Astrocyte (in vitro differentiated cells and primary cell): ENCODE data around the gene LMAN1L. TPM values are rescaled to one million over a fixed set of nuclear protein-coding genes. Genes with fewer than 3 reads are reported as not detected.

Experiments used
- DNase-seq: peaks from one replicate; pipeline ENCODE4 v3.0.0-alpha.2; 2010; ENCODE audit warnings: low read depth
- FAIRE-seq: peaks from 2 replicates; lab custom pipeline; 2011; peaks lifted over from hg19 to GRCh38; lab: Jason Lieb, UNC
- H2AFZ ChIP-seq: 2 replicates; pipeline ENCODE4 v1.6.0; 2012; ENCODE audit warnings: low read depth, low read length, inconsistent platforms
- H3K27ac ChIP-seq: 2 replicates; pipeline ENCODE4 v1.5.1; 2011; ENCODE audit warnings: low read depth, low read length, inconsistent platforms
- H3K27me3 ChIP-seq: 2 replicates; pipeline ENCODE4 v1.6.0; 2011; ENCODE audit warnings: low read length, inconsistent platforms; ENCODE audit not compliant: insufficient read depth
- H3K36me3 ChIP-seq: 2 replicates; pipeline ENCODE4 v1.5.1; 2011; ENCODE audit warnings: low read length, inconsistent platforms; ENCODE audit not compliant: insufficient read depth
- H3K4me1 ChIP-seq: 2 replicates; pipeline ENCODE4 v1.5.1; 2011; ENCODE audit warnings: low read length, inconsistent platforms; ENCODE audit not compliant: insufficient read depth
- H3K4me2 ChIP-seq: 2 replicates; pipeline ENCODE4 v1.6.0; 2012; ENCODE audit warnings: low read length, inconsistent platforms
- H3K4me3 ChIP-seq: 2 replicates; pipeline ENCODE4 v1.5.1; 2011; ENCODE audit warnings: low read depth, mild to moderate bottlenecking, low read length, inconsistent platforms; ENCODE audit not compliant: insufficient read depth
- H3K79me2 ChIP-seq: 2 replicates; pipeline ENCODE4 v1.6.0; 2012; ENCODE audit warnings: mild to moderate bottlenecking, low read length, inconsistent platforms; ENCODE audit not compliant: insufficient read depth
- H3K9ac ChIP-seq: 2 replicates; pipeline ENCODE4 v1.6.0; 2012; ENCODE audit warnings: mild to moderate bottlenecking, low read length, inconsistent platforms
- H3K9me3 ChIP-seq: 2 replicates; pipeline ENCODE4 v1.5.1; 2012; ENCODE audit warnings: low read depth, mild to moderate bottlenecking, low read length, inconsistent platforms; ENCODE audit not compliant: insufficient read depth
- H4K20me1 ChIP-seq: 2 replicates; pipeline ENCODE4 v1.6.0; 2012; ENCODE audit warnings: low read length, inconsistent platforms; ENCODE audit not compliant: insufficient read depth
- H3K27ac Mint-ChIP-seq: one replicate; pipeline ENCODE4 v1.8.0; 2021; ENCODE audit warnings: mild to moderate bottlenecking, mixed read lengths; ENCODE audit not compliant: unreplicated experiment
- H3K27me3 Mint-ChIP-seq: one replicate; pipeline ENCODE4 v1.8.0; 2021; ENCODE audit warnings: low read depth, mixed read lengths; ENCODE audit not compliant: unreplicated experiment
- H3K36me3 Mint-ChIP-seq: one replicate; pipeline ENCODE4 v1.8.0; 2021; ENCODE audit warnings: low read depth, mixed read lengths; ENCODE audit not compliant: unreplicated experiment
- H3K4me1 Mint-ChIP-seq: one replicate; pipeline ENCODE4 v1.8.0; 2021; ENCODE audit warnings: low read depth, mixed read lengths; ENCODE audit not compliant: unreplicated experiment
- H3K4me3 Mint-ChIP-seq: one replicate; pipeline ENCODE4 v1.8.0; 2021; ENCODE audit warnings: mild to moderate bottlenecking, moderate library complexity, mixed read lengths; ENCODE audit not compliant: unreplicated experiment
- H3K9me3 Mint-ChIP-seq: one replicate; pipeline ENCODE4 v1.8.0; 2021; ENCODE audit warnings: mild to moderate bottlenecking, mixed read lengths; ENCODE audit not compliant: unreplicated experiment
- EZH2 ChIP-seq: IDR thresholded peaks from 2 replicates; pipeline ENCODE4 v1.6.1; 2012; ENCODE audit warnings: mild to moderate bottlenecking, low read length, inconsistent platforms; ENCODE audit not compliant: insufficient read depth
- total RNA-seq: library from RNA; stranded (reverse); gene quantifications from 2 replicates; pipeline ENCODE4 v1.2.1, GENCODE V29; 2021
- TF ChIP-seq, protein P1 (sequence below): IDR thresholded peaks from 2 replicates; pipeline ENCODE4 v1.5.1; 2011; ENCODE audit warnings: low read depth, mild to moderate bottlenecking, inconsistent platforms, low read length, moderate library complexity; ENCODE audit not compliant: insufficient read depth

Gene LMAN1L
- total RNA-seq, 1 donor from 2014 or later: 0.32 TPM

DNA sequence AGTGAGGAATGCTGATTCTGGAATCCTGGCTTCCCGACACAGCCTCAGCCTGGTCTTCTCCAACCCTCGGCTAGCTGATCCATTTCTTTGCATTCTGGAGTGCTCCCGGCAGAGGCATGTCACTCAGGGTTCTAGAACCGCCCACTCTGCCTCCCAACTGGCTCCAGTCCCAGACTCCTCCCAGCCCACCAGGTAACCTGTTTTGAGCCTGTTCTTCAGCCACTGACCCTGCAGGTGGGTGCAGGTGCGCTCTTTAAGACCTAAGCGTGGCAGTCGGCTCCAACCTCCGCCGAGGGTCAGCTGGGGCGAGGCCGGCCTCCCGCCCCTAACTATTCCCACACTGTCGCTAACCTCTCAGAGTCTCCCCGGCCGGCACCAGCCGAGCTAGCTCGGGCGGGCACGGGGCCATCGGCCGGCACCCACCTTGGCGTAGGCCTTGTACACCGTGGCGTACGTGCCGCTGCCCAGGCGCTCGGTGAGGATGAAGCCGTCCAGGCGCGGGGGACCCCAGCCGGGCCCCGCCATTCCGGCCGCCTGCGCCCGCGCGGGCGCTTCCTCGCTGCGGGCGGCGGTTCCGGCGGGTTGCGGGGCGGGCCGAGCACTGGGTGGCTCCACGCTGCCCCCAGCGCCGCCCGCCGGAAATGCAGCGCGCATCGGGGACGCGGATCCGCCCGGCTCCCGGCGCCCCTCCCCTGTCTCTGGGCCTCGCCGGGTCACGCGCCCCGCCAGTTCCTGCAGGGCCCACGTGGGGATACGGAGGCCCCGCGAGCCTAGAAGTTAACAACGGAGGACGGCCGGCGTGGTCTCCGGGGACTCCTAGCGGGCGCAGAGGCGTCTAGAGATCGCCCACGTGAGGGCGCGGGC, 30.2 kb downstream of the LMAN1L start, which contains the start of gene ULK3:
Gene ULK3, minus strand, starts transcription at position 576 of the 864 bp plus-strand sequence. Its CDS starts 51 bp downstream, at position 525.
- no peaks in the 10 kb centered on the region for H3K36me3 ChIP-seq
- H3K4me1 ChIP-seq: peaks cover 12% of the 10 kb centered on the region
- Mint-ChIP-seq H3K4me3 (peak within 1 kb of the TSS; percentile 91), H3K27me3 (no peaks in the 10 kb centered on the region), H3K4me1 (no peaks in the 10 kb centered on the region), H3K9me3 (no peaks in the 10 kb centered on the region), H3K36me3 (peaks cover 8% of the 10 kb centered on the region), H3K27ac (peak within 1 kb of the TSS; percentile 69)
- peak within 1 kb of the TSS; percentile 76 for H3K4me3 ChIP-seq
- H3K79me2 ChIP-seq: no peaks in the 10 kb centered on the region
- H3K9me3 ChIP-seq: no peaks in the 10 kb centered on the region
- DNase-seq (peak; percentile 58), FAIRE-seq (no peak)
- peak within 1 kb of the TSS; percentile 78 for H3K9ac ChIP-seq
- H4K20me1 ChIP-seq: peaks cover 12% of the 10 kb centered on the region
- H3K27me3 ChIP-seq: no peaks in the 10 kb centered on the region
- peak within 1 kb of the TSS; percentile 96 for H3K4me2 ChIP-seq
- TF ChIP-seq, protein P1, sequence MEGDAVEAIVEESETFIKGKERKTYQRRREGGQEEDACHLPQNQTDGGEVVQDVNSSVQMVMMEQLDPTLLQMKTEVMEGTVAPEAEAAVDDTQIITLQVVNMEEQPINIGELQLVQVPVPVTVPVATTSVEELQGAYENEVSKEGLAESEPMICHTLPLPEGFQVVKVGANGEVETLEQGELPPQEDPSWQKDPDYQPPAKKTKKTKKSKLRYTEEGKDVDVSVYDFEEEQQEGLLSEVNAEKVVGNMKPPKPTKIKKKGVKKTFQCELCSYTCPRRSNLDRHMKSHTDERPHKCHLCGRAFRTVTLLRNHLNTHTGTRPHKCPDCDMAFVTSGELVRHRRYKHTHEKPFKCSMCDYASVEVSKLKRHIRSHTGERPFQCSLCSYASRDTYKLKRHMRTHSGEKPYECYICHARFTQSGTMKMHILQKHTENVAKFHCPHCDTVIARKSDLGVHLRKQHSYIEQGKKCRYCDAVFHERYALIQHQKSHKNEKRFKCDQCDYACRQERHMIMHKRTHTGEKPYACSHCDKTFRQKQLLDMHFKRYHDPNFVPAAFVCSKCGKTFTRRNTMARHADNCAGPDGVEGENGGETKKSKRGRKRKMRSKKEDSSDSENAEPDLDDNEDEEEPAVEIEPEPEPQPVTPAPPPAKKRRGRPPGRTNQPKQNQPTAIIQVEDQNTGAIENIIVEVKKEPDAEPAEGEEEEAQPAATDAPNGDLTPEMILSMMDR: peak; percentile 10
- no peak for TF ChIP-seq EZH2
- peak within 1 kb of the TSS; percentile 83 for H2AFZ ChIP-seq
- peak within 1 kb of the TSS; percentile 65 for H3K27ac ChIP-seq

DNA sequence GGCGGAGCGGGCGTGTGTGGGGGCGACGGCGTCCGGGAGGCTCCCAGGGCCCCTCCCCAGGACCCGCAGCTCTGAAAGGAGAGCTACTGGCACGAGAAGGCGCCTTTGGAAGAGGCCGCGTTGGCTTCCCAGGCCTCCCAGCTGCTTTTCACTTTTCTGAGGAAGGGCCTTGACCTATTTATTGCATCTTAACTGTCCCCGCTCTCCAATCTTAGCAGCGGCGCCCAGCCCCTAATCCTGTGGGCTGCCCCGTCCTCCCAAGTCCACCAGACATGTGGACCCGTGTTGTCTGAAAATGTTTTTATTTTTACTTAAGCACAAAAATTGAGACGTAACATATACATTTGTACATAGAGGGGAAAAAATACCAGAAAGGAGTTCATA, 30.8 kb downstream of the LMAN1L start:
- Histone ChIP-seq H3K36me3 (peaks cover 2% of the 10 kb centered on the region), H3K4me2 (peak overlapping the region; percentile 96), H3K4me1 (peaks cover 12% of the 10 kb centered on the region), H3K9ac (peak overlapping the region; percentile 78), H3K27me3 (no peaks in the 10 kb centered on the region), H3K27ac (peak overlapping the region; percentile 65), H4K20me1 (peaks cover 12% of the 10 kb centered on the region), H3K9me3 (no peaks in the 10 kb centered on the region), H3K79me2 (no peaks in the 10 kb centered on the region), H2AFZ (peak overlapping the region; percentile 64), H3K4me3 (peak overlapping the region; percentile 45)
- DNase-seq (no peak), FAIRE-seq (no peak)
- H3K4me3 Mint-ChIP-seq: peak overlapping the region; percentile 86
- TF ChIP-seq, protein P1: no peak
- no peak for TF ChIP-seq EZH2
- no peaks in the 10 kb centered on the region for H3K9me3 Mint-ChIP-seq
- H3K27ac Mint-ChIP-seq: peak overlapping the region; percentile 69
- peaks cover 8% of the 10 kb centered on the region for H3K36me3 Mint-ChIP-seq
- H3K27me3 Mint-ChIP-seq: no peaks in the 10 kb centered on the region
- H3K4me1 Mint-ChIP-seq: no peaks in the 10 kb centered on the region

DNA sequence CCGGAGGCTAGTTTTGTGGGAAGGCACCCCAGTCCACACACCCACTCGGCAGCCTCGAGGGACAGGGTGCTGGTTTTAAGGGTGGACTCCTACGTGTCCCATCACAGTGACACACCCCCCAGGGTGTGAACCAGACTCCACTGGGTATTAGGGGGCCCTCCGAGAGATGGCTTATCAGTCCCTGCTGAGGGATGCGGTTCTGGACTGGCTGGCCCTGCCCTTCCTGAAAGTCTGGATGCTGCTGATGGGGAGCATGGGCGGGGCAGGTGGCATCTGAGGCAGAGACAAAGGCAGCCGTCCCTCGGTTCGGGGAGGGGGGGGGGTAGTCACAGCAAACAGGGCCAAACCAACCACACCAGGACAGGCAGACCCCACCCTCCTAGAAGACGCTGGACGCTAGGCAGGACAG, 31.3 kb downstream of the LMAN1L start:
- Histone ChIP-seq H4K20me1 (peaks cover 12% of the 10 kb centered on the region), H3K4me2 (peak overlapping the region; percentile 96), H3K9ac (peak overlapping the region; percentile 78), H3K79me2 (no peaks in the 10 kb centered on the region), H3K27me3 (no peaks in the 10 kb centered on the region), H3K9me3 (no peaks in the 10 kb centered on the region), H3K4me3 (no peak overlapping the region), H3K4me1 (peaks cover 12% of the 10 kb centered on the region), H3K27ac (no peak overlapping the region), H3K36me3 (peaks cover 5% of the 10 kb centered on the region), H2AFZ (no peak overlapping the region)
- H3K27me3 Mint-ChIP-seq: no peaks in the 10 kb centered on the region
- TF ChIP-seq, protein P1: no peak
- no peak for TF ChIP-seq EZH2
- H3K36me3 Mint-ChIP-seq: peaks cover 9% of the 10 kb centered on the region
- H3K9me3 Mint-ChIP-seq: no peaks in the 10 kb centered on the region
- FAIRE-seq (no peak), DNase-seq (no peak)
- H3K4me1 Mint-ChIP-seq: no peaks in the 10 kb centered on the region
- no peak overlapping the region for H3K27ac Mint-ChIP-seq
- H3K4me3 Mint-ChIP-seq: peak overlapping the region; percentile 86
